ENCODE results near the gene INO80C. TPM values are rescaled to one million over a fixed set of nuclear protein-coding genes. Genes with fewer than 3 reads are reported as not detected.

The INO80C gene
- polyA plus RNA-seq, 1 donor (not counting 4 experiments of a cell fraction or from before 2014, with no cell fraction given): 54.7 TPM

DNA sequence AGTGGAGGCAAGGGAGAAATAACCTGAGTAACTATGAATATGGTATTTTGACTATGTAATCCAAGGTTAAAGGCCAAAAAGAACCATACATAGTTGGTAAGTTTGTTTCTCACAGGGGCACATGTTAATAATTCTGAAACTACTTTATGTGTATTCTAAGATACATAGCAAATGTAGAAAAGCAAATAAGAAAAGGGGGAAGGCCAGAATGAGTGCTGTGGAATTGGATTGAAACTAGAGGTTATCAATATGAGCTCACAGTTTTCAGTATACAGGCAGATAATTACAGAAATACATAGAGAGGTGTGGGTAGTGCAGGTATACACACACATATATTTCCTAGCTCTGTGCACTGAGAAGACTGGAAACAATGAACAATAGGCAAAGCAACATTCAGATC lies 13.7 kb downstream of the INO80C start:
- H3K9ac ChIP-seq (ENCODE audit: control insufficient read depth, extremely low read depth, insufficient read depth, low read length): no peak overlapping the region
- TF ChIP-seq, protein P1, sequence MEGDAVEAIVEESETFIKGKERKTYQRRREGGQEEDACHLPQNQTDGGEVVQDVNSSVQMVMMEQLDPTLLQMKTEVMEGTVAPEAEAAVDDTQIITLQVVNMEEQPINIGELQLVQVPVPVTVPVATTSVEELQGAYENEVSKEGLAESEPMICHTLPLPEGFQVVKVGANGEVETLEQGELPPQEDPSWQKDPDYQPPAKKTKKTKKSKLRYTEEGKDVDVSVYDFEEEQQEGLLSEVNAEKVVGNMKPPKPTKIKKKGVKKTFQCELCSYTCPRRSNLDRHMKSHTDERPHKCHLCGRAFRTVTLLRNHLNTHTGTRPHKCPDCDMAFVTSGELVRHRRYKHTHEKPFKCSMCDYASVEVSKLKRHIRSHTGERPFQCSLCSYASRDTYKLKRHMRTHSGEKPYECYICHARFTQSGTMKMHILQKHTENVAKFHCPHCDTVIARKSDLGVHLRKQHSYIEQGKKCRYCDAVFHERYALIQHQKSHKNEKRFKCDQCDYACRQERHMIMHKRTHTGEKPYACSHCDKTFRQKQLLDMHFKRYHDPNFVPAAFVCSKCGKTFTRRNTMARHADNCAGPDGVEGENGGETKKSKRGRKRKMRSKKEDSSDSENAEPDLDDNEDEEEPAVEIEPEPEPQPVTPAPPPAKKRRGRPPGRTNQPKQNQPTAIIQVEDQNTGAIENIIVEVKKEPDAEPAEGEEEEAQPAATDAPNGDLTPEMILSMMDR (optimal IDR thresholded peaks at IDR 0.05 in 1 of 3, IDR thresholded peaks at IDR 0.05 in 1 of 3, conservative IDR thresholded peaks at IDR 0.05 in 1 of 3; ENCODE audit: extremely low read depth in 1 of 3, insufficient read depth in 2 of 3, low read length in 3 of 3): no peak
- no peak for TF ChIP-seq EZH2 (IDR thresholded peaks at IDR 0.05; ENCODE audit: low read length)
- no peak overlapping the region for H3K4me3 ChIP-seq (ENCODE audit: control insufficient read depth in 2 of 3, extremely low read depth in 1 of 3, insufficient read depth in 2 of 3, low read depth in 1 of 3, low read length in 3 of 3)
- DNase-seq (ENCODE audit: low read depth, low spot score) (no peak), FAIRE-seq (no peak)
- H3K4me2 ChIP-seq (ENCODE audit: control insufficient read depth, extremely low read depth, insufficient read depth, low read depth, low read length): no peak overlapping the region
- no peak overlapping the region for H2AFZ ChIP-seq (ENCODE audit: control insufficient read depth, low read length)
- H3K27me3 ChIP-seq (ENCODE audit: control insufficient read depth, extremely low read depth, insufficient read depth, low read length): no peaks in the 10 kb centered on the region
- no peaks in the 10 kb centered on the region for H3K9me3 ChIP-seq (ENCODE audit: control insufficient read depth, low read depth, low read length)
- H3K4me1 ChIP-seq (ENCODE audit: control insufficient read depth, extremely low read depth, insufficient read depth, low read length): peaks cover 21% of the 10 kb centered on the region
- H3K36me3 ChIP-seq (ENCODE audit: control insufficient read depth in 2 of 2, extremely low read depth in 1 of 2, insufficient read depth in 2 of 2, low read length in 2 of 2): no peaks in the 10 kb centered on the region
- H4K20me1 ChIP-seq (ENCODE audit: control insufficient read depth, extremely low read depth, insufficient read depth, low read length): no peaks in the 10 kb centered on the region
- dilution Hi-C loops (cut with MboI; ENCODE audit: extremely low pct_ligation_motif_present, low sequenced_read_pairs): no loop called here
- no peak overlapping the region for H3K27ac ChIP-seq (ENCODE audit: control insufficient read depth, insufficient read depth, low read length)
- H3K9me1 ChIP-seq (ENCODE audit: control insufficient read depth, extremely low read depth, insufficient read depth, low read length): no peaks in the 10 kb centered on the region
- peaks cover 25% of the 10 kb centered on the region for H3K79me2 ChIP-seq (ENCODE audit: control insufficient read depth, insufficient read depth, low read length)

DNA sequence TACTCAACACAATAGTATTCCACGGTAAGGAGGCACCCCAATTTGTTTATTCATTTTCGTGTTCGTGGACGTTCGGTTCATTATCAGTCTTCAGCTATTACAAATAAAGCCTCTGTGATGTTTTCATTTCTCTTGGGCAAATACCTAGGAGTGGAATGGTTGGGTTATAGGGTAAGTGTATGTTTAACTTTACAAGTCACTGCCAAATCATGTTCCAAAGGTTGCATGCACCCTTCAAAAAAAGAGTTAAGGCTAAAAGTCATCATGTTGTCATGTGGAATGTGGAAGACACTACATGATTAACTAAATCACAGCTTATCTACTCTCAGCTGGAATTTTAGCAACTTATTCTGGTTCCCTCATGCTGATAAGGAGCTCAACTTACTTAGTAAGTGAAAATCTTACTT lies 15.8 kb downstream of the INO80C start:
- Histone ChIP-seq H2AFZ (ENCODE audit: control insufficient read depth, low read length) (no peak overlapping the region), H3K4me2 (ENCODE audit: control insufficient read depth, extremely low read depth, insufficient read depth, low read depth, low read length) (no peak overlapping the region), H3K4me1 (ENCODE audit: control insufficient read depth, extremely low read depth, insufficient read depth, low read length) (peaks cover 31% of the 10 kb centered on the region), H4K20me1 (ENCODE audit: control insufficient read depth, extremely low read depth, insufficient read depth, low read length) (no peaks in the 10 kb centered on the region), H3K27me3 (ENCODE audit: control insufficient read depth, extremely low read depth, insufficient read depth, low read length) (no peaks in the 10 kb centered on the region), H3K9me1 (ENCODE audit: control insufficient read depth, extremely low read depth, insufficient read depth, low read length) (no peaks in the 10 kb centered on the region), H3K27ac (ENCODE audit: control insufficient read depth, insufficient read depth, low read length) (no peak overlapping the region), H3K9me3 (ENCODE audit: control insufficient read depth, low read depth, low read length) (no peaks in the 10 kb centered on the region), H3K79me2 (ENCODE audit: control insufficient read depth, insufficient read depth, low read length) (peaks cover 37% of the 10 kb centered on the region), H3K36me3 (ENCODE audit: control insufficient read depth in 2 of 2, extremely low read depth in 1 of 2, insufficient read depth in 2 of 2, low read length in 2 of 2) (no peaks in the 10 kb centered on the region), H3K4me3 (ENCODE audit: control insufficient read depth in 2 of 3, extremely low read depth in 1 of 3, insufficient read depth in 2 of 3, low read depth in 1 of 3, low read length in 3 of 3) (no peak overlapping the region), H3K9ac (ENCODE audit: control insufficient read depth, extremely low read depth, insufficient read depth, low read length) (no peak overlapping the region)
- dilution Hi-C loops (cut with MboI; ENCODE audit: extremely low pct_ligation_motif_present, low sequenced_read_pairs): no loop called here
- no peak for DNase-seq (ENCODE audit: low read depth, low spot score)
- FAIRE-seq: no peak
- TF ChIP-seq EZH2 (IDR thresholded peaks at IDR 0.05; ENCODE audit: low read length): no peak
